GM12891 (cell line): Measurements from ENCODE around the gene TLCD2.

Experiments
- POLR2A ChIP-seq: IDR thresholded peaks from 2 replicates; pipeline ENCODE4 v1.6.1; 2011; ENCODE audit warnings: low read depth, low read length, control low read depth
- POLR2AphosphoS5 ChIP-seq: IDR thresholded peaks from 2 replicates; pipeline ENCODE4 v1.6.1; 2011; ENCODE audit warnings: low read depth, low read length, control low read depth
- TAF1 ChIP-seq: IDR thresholded peaks from 2 replicates; pipeline ENCODE4 v1.6.1; 2011; ENCODE audit warnings: low read depth, low read length, control low read depth

GRCh38 chr17:1755827-1756262 lies 45.7 kb upstream of the TLCD2 start:
- TF ChIP-seq POLR2AphosphoS5 (no peak), TAF1 (no peak), POLR2A (no peak)
